ENCODE results near the gene CNBD2. TPM values are rescaled to one million over a fixed set of nuclear protein-coding genes. Genes with fewer than 3 reads are reported as not detected.

Gene CNBD2
- total and polyA plus RNA-seq, 4 donors: 2.2 to 3.1 (median 2.5) TPM

GRCh38 chr20:35985806-35986205 is 17.4 kb downstream of the CNBD2 start:
- Histone ChIP-seq H3K27me3 (ENCODE audit: control insufficient read depth in 4 of 4, insufficient read depth in 4 of 4, low read length in 3 of 4) (no peaks in the 10 kb centered on the region), H3K4me1 (ENCODE audit: control insufficient read depth in 4 of 4, insufficient read depth in 4 of 4, low read length in 3 of 4) (no peaks in the 10 kb centered on the region), H3K9me3 (ENCODE audit: control insufficient read depth in 4 of 4, low read length in 3 of 4) (no peaks in the 10 kb centered on the region), H3K4me3 (ENCODE audit: low read depth in 1 of 3, low read length in 3 of 3) (no peak overlapping the region), H3K9ac (ENCODE audit: low read depth in 1 of 2, low read length in 2 of 2) (no peak overlapping the region), H3K36me3 (ENCODE audit: control insufficient read depth in 4 of 4, insufficient read depth in 3 of 4, low read depth in 1 of 4, low read length in 3 of 4) (no peaks in the 10 kb centered on the region), H3K27ac (ENCODE audit: low read depth in 1 of 2, low read length in 2 of 2) (no peak overlapping the region)
- 87% methylated on average over 2 of the region's 2 CpGs for WGBS
- no peak for TF ChIP-seq ZBTB33 (IDR thresholded peaks at IDR 0.05)
- no peak for TF ChIP-seq YY1 (IDR thresholded peaks at IDR 0.05)
- no peak for TF ChIP-seq EGR1 (IDR thresholded peaks at IDR 0.05; ENCODE audit: low read depth in 2 of 2)
- no peak for TF ChIP-seq REST (IDR thresholded peaks at IDR 0.05)
- TF ChIP-seq FOXA1 (IDR thresholded peaks at IDR 0.05): no peak
- no peak for TF ChIP-seq FOXA2 (IDR thresholded peaks at IDR 0.05)
- no peak for TF ChIP-seq ATF3 (IDR thresholded peaks at IDR 0.05)
- TF ChIP-seq SP1 (IDR thresholded peaks at IDR 0.05): no peak
- no peak for TF ChIP-seq NR2F2 (IDR thresholded peaks at IDR 0.05)
- TF ChIP-seq HNF4A (conservative IDR thresholded peaks at IDR 0.05): no peak
- no peak for TF ChIP-seq HNF4G (IDR thresholded peaks at IDR 0.05)
- no peak for TF ChIP-seq RAD21 (IDR thresholded peaks at IDR 0.05)
- no peak for TF ChIP-seq MAX (IDR thresholded peaks at IDR 0.05)
- TF ChIP-seq CTCF (IDR thresholded peaks at IDR 0.05; ENCODE audit: low read depth, low read length, missing input control): no peak
- TF ChIP-seq RXRA (IDR thresholded peaks at IDR 0.05): no peak
- no peak for TF ChIP-seq GABPA (IDR thresholded peaks at IDR 0.05 in 1 of 2, conservative IDR thresholded peaks at IDR 0.05 in 1 of 2)
- TF ChIP-seq JUND (IDR thresholded peaks at IDR 0.05): no peak
- TF ChIP-seq TAF1 (conservative IDR thresholded peaks at IDR 0.05): no peak
- DNase-seq (ENCODE audit: low spot score): no peak
